ENCODE data around the gene TNFRSF8.

Gene TNFRSF8

GRCh38 chr1:12123172-12123571, 60.1 kb downstream of the TNFRSF8 start:
- DNase-seq = no peak

GRCh38 chr1:12124693-12125421, 61.8 kb downstream of the TNFRSF8 start:
- DNase-seq = peak; percentile 57 to 90

GRCh38 chr1:12125422-12126355, 62.6 kb downstream of the TNFRSF8 start:
- peak; percentile 44 to 47 for DNase-seq

- no peak for DNase-seq
Measured at GRCh38 chr1:12126781-12127180, 63.7 kb downstream of the TNFRSF8 start.

GRCh38 chr1:12127206-12127810, 64.2 kb downstream of the TNFRSF8 start:
- no peak for DNase-seq

- no peak for DNase-seq
Measured at GRCh38 chr1:12128120-12128519, 65.0 kb downstream of the TNFRSF8 start.

GRCh38 chr1:12129624-12130023, 66.5 kb downstream of the TNFRSF8 start:
- DNase-seq = no peak

GRCh38 chr1:12130466-12131130, 67.5 kb downstream of the TNFRSF8 start:
- no peak for DNase-seq

- DNase-seq = peak in 1 of 2 donors; percentile 47
Measured at GRCh38 chr1:12132078-12132477, 69.0 kb downstream of the TNFRSF8 start.

- DNase-seq = no peak
Measured at GRCh38 chr1:12134716-12135115, 71.6 kb downstream of the TNFRSF8 start.

GRCh38 chr1:12135612-12136011, 72.5 kb downstream of the TNFRSF8 start:
- no peak for DNase-seq

GRCh38 chr1:12136916-12137610, 74.0 kb downstream of the TNFRSF8 start:
- no peak for DNase-seq

- DNase-seq = no peak
Measured at GRCh38 chr1:12138196-12139168, 75.4 kb downstream of the TNFRSF8 start.

- no peak for DNase-seq
Measured at GRCh38 chr1:12140016-12140415, 76.9 kb downstream of the TNFRSF8 start.

GRCh38 chr1:12140515-12141162, 77.5 kb downstream of the TNFRSF8 start:
- no peak for DNase-seq

- no peak for DNase-seq
Measured at GRCh38 chr1:12141163-12141850, 78.2 kb downstream of the TNFRSF8 start.

GRCh38 chr1:12142141-12142823, 79.2 kb downstream of the TNFRSF8 start:
- DNase-seq = no peak

GRCh38 chr1:12142891-12143630, 80.0 kb downstream of the TNFRSF8 start:
- peak; percentile 76 to 89 for DNase-seq

All from inflammatory macrophage treated with lipopolysaccharide for 1 hour (primary cell).